Measurements from ENCODE around the gene FBXO10.
"Not testable (repeated sequence)": the region's sequence is repeated elsewhere in the genome, so short reads cannot be mapped to it uniquely, and the experiment has no call there.

The FBXO10 gene

DNA sequence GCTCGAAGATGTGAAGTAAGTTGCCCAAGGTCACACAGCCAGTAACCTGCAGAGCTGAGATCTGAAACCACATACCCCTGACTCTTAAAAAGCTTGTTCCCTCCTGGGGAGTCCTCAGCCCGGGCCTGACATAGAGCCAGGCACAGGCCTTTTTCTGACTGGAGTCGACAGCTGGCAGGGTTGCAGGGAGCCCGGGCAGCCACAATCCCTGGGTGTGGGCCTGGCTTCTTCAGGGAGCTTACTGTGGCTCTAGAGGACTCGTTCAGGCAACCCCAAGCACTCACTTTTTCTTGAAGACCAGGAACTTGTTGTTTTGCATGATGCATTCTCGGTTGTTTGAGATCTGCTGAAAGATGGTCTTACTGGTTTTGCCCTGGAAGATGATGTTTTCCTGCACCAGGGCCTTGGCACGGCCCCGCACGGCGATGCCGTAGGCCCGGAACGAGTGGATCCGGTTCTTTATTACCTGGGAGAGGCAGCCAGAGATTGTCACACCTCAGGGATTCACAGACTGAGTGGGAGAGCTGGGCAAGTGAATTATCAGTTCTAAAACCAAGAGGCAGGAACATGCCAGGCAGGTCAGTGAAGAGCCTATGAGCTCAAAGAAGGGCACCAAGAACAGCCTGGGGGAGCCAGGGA is 60.4 kb downstream of the FBXO10 start:
- no peak overlapping the region for H3K9ac ChIP-seq (ENCODE audit: low read length)
- no peaks in the 10 kb centered on the region for H3K4me1 ChIP-seq (ENCODE audit: low read length)
- H3K27ac ChIP-seq (ENCODE audit: low read length): no peak overlapping the region
- H3K27me3 ChIP-seq (ENCODE audit: low read depth, low read length): no peaks in the 10 kb centered on the region
- H3K79me2 ChIP-seq (ENCODE audit: low read length): no peaks in the 10 kb centered on the region
- no peak overlapping the region for H3K4me2 ChIP-seq (ENCODE audit: low read length)
- H2AFZ ChIP-seq (ENCODE audit: low read depth, low read length): no peak overlapping the region
- H3K9me3 ChIP-seq (ENCODE audit: insufficient read depth, low read length): no peaks in the 10 kb centered on the region
- TF ChIP-seq, protein P1, sequence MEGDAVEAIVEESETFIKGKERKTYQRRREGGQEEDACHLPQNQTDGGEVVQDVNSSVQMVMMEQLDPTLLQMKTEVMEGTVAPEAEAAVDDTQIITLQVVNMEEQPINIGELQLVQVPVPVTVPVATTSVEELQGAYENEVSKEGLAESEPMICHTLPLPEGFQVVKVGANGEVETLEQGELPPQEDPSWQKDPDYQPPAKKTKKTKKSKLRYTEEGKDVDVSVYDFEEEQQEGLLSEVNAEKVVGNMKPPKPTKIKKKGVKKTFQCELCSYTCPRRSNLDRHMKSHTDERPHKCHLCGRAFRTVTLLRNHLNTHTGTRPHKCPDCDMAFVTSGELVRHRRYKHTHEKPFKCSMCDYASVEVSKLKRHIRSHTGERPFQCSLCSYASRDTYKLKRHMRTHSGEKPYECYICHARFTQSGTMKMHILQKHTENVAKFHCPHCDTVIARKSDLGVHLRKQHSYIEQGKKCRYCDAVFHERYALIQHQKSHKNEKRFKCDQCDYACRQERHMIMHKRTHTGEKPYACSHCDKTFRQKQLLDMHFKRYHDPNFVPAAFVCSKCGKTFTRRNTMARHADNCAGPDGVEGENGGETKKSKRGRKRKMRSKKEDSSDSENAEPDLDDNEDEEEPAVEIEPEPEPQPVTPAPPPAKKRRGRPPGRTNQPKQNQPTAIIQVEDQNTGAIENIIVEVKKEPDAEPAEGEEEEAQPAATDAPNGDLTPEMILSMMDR (IDR thresholded peaks at IDR 0.05; ENCODE audit: low read depth, low read length): no peak
- TF ChIP-seq EZH2phosphoT487 (IDR thresholded peaks at IDR 0.05; ENCODE audit: low read depth): no peak
- no peaks in the 10 kb centered on the region for H4K20me1 ChIP-seq (ENCODE audit: insufficient read depth, low read length)
- H3K36me3 ChIP-seq (replicated peaks; ENCODE audit: low read depth, low read length): no peaks in the 10 kb centered on the region
- no peak overlapping the region for H3K4me3 ChIP-seq (ENCODE audit: low read length)

GRCh38 chr9:37514999-37515398 is 61.2 kb downstream of the FBXO10 start:
- Histone ChIP-seq H3K4me1 (ENCODE audit: low read length) (no peaks in the 10 kb centered on the region), H4K20me1 (ENCODE audit: insufficient read depth, low read length) (no peaks in the 10 kb centered on the region), H3K36me3 (replicated peaks; ENCODE audit: low read depth, low read length) (no peaks in the 10 kb centered on the region), H3K4me3 (ENCODE audit: low read length) (no peak overlapping the region), H3K27me3 (ENCODE audit: low read depth, low read length) (no peaks in the 10 kb centered on the region), H3K27ac (ENCODE audit: low read length) (no peak overlapping the region), H3K4me2 (ENCODE audit: low read length) (no peak overlapping the region), H3K79me2 (ENCODE audit: low read length) (no peaks in the 10 kb centered on the region), H2AFZ (ENCODE audit: low read depth, low read length) (no peak overlapping the region), H3K9ac (ENCODE audit: low read length) (no peak overlapping the region), H3K9me3 (ENCODE audit: insufficient read depth, low read length) (no peaks in the 10 kb centered on the region)
- TF ChIP-seq EZH2phosphoT487 (IDR thresholded peaks at IDR 0.05; ENCODE audit: low read depth): no peak
- TF ChIP-seq, protein P1 (IDR thresholded peaks at IDR 0.05; ENCODE audit: low read depth, low read length): no peak

GRCh38 chr9:37514415-37514814 is 61.8 kb downstream of the FBXO10 start:
- H2AFZ ChIP-seq (ENCODE audit: low read depth, low read length); H3K79me2 ChIP-seq (ENCODE audit: low read length); H4K20me1 ChIP-seq (ENCODE audit: insufficient read depth, low read length); H3K27me3 ChIP-seq (ENCODE audit: low read depth, low read length); H3K4me1 ChIP-seq (ENCODE audit: low read length); H3K36me3 ChIP-seq (replicated peaks; ENCODE audit: low read depth, low read length); H3K27ac ChIP-seq (ENCODE audit: low read length); H3K9ac ChIP-seq (ENCODE audit: low read length); H3K4me3 ChIP-seq (ENCODE audit: low read length); H3K9me3 ChIP-seq (ENCODE audit: insufficient read depth, low read length); H3K4me2 ChIP-seq (ENCODE audit: low read length): not testable (repeated sequence)

GRCh38 chr9:37512437-37512836 is 63.7 kb downstream of the FBXO10 start:
- Histone ChIP-seq H3K4me1 (ENCODE audit: low read length) (no peaks in the 10 kb centered on the region), H3K79me2 (ENCODE audit: low read length) (no peaks in the 10 kb centered on the region), H3K9me3 (ENCODE audit: insufficient read depth, low read length) (no peaks in the 10 kb centered on the region), H3K36me3 (replicated peaks; ENCODE audit: low read depth, low read length) (peaks cover 11% of the 10 kb centered on the region), H3K4me2 (ENCODE audit: low read length) (no peak overlapping the region), H4K20me1 (ENCODE audit: insufficient read depth, low read length) (no peaks in the 10 kb centered on the region), H3K9ac (ENCODE audit: low read length) (no peak overlapping the region), H2AFZ (ENCODE audit: low read depth, low read length) (no peak overlapping the region), H3K27me3 (ENCODE audit: low read depth, low read length) (no peaks in the 10 kb centered on the region), H3K27ac (ENCODE audit: low read length) (no peak overlapping the region), H3K4me3 (ENCODE audit: low read length) (no peak overlapping the region)
- TF ChIP-seq, protein P1 (IDR thresholded peaks at IDR 0.05; ENCODE audit: low read depth, low read length): no peak
- TF ChIP-seq EZH2phosphoT487 (IDR thresholded peaks at IDR 0.05; ENCODE audit: low read depth): no peak

Measured in OCI-LY3 (cell line).